SIG-M5 treated with dmso at 0.1 percent for 504 hours (cell line): ENCODE data around the gene ZNF408.

Experiments used
- DNase-seq: peaks from one replicate; lab custom pipeline; 2025; ENCODE audit not compliant: unreplicated experiment; lab: John Stamatoyannopoulos, UW

ZNF408 gene

GRCh38 chr11:46675949-46676348 is 24.9 kb upstream of the ZNF408 start:
- DNase-seq: no peak

GRCh38 chr11:46676436-46677158 is 24.2 kb upstream of the ZNF408 start:
- no peak for DNase-seq

- no peak for DNase-seq
Measured at GRCh38 chr11:46677169-46677568, 23.7 kb upstream of the ZNF408 start.

DNA sequence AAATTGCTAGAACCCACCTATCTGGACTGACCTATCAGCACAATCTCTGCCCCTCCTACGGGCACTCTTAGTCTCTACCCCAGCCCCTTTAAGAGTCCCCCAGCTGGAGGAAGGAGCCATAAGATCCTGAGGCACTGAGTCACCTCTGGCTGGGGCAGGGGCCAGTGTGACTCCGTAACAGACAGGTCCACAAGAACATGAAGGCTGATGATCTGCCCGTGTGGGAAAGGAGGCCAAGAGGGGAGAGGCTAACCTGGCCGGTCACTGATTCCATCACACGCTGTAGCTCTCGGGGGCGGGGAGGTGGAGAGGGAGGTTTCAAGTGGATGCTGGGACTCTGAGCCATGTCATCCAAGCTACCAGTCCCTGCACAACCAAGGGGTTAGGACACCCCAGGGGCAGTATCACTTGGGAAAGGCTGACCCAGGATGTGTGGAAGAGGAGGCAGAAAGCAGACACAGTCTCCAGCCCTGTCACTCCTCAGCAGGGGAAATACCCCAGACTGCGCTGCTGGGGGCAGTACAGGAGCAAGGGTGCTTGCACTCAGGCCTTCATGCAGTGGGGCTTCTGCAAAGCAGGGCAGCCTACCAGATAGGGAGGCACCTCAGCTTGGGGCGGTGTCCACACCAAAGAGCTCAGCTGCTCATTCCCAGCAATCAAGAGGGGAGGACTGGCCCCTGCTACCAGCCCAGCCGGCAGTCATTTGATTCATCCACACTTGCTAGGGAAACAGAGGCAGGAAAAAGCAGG is 22.7 kb upstream of the ZNF408 start:
- DNase-seq: no peak

DNA sequence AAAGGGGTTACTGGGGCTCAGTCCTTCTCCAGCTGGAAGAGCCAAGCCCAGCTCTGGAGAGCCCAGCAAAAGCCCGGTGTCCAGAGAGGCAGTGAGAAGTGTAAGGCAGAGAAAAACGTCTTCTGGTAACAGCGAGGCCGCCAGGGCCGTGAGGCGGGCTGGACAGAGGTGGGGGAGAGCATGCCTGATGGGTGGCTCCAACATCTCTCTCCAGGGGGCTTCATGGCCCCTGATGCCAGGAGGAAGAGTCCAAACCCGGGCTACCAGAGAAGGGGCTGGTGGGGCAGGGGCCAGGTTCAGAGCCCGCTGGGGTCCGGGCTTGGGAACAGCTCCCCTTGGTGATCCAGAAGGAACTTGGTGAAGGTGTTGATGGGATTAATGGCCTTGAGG is 22.1 kb upstream of the ZNF408 start:
- DNase-seq: no peak

GRCh38 chr11:46679241-46680163 is 21.3 kb upstream of the ZNF408 start:
- no peak for DNase-seq

DNA sequence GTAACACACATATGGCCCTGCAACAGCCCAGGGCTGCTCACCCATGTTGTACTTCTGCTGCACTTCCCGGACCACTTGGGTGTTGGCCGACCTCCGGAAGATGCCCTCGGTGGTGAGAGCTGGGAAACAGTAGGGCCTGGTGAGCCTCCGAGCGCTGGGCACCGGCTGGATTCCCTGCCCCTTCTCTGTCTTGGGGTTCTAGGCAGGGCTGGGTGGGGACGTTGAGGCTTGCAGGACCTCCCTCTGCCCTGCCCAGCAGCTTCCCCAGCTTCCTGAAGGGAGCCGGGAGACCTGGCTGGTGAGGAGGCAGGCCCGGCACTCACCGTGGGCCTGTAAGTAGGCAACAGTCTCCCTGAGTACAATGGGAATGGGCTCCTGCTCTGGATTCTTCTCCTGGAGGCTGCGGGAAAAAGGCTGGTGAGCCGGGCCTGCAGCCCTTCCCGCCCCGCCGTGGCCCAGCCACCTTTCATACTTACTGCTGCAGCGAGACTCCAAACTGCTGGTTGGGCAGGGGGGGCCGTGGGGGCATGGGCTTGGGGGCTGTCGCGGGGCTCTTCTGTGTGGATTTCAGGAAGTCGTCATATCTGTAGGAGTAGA is 20.6 kb upstream of the ZNF408 start:
- no peak for DNase-seq

DNA sequence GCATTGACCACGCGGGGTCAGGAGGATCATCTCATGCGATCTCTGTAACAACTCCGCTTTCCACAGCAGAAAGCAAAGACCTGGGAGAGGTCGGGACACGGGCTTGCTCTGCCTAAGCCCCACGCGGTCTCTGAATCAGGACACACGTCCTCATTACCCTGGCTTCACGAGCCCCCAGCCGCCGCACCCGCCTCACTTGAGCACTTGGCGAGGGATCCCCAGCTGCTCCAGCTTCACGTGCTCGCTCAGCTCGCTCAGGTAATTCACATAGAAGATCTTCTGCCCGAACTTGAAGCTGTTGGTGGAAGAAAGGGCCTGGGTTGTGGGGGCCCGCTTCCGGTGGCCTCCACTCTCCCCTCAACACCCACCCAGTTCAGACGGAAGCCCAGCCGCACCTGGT is 20.0 kb upstream of the ZNF408 start:
- DNase-seq: no peak

GRCh38 chr11:46681814-46682213 is 19.0 kb upstream of the ZNF408 start:
- no peak for DNase-seq

- DNase-seq: no peak
Measured at GRCh38 chr11:46682773-46683752, 17.8 kb upstream of the ZNF408 start.

DNA sequence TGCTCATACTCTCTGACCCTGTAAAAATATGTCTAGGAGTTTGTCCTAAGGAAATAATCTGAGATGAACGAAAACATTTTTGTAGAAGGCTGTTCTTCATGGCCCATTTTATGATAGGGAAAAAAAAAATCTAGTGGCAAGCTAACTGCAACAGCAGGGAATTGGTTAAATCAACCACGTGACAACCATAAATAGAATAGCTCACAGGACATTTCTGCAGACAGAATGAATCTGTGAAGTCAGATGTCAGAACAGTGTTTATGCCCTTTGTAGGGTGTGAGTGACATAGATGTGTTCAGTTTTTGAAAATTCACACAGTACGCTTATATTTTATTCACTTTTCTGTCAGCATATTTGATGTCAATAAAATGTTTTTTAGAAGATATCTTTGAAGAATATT is 16.5 kb upstream of the ZNF408 start:
- DNase-seq: no peak

GRCh38 chr11:46686886-46687795 is 13.7 kb upstream of the ZNF408 start:
- DNase-seq: no peak

DNA sequence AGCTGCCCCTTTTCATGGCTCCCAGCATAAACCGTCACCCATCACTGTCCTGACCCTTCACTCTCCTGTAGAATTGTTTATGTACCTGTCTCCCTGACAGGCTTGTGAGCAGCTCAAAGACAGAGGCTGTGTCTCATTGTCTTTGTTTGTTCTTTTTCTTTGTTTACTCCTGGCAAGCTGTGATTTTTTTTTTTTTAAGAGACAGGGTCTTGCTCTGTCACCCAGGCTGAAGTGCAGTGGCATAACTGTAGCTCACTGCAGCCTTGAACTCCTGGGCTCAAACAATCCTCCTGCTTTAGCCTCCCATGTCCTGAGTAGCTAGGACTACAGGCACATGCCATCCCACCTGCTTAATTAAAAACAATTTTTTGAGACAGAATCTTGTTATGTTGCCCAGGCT is 10.1 kb upstream of the ZNF408 start:
- no peak for DNase-seq

GRCh38 chr11:46692450-46692849 is 8.4 kb upstream of the ZNF408 start:
- no peak for DNase-seq

GRCh38 chr11:46693597-46694012 is 7.2 kb upstream of the ZNF408 start:
- no peak for DNase-seq

- no peak for DNase-seq
Measured at GRCh38 chr11:46694072-46694471, 6.8 kb upstream of the ZNF408 start.

GRCh38 chr11:46694607-46695006 is 6.2 kb upstream of the ZNF408 start:
- no peak for DNase-seq

- no peak for DNase-seq
Measured at GRCh38 chr11:46695345-46696211, 5.3 kb upstream of the ZNF408 start.
